ENCODE results near the gene COG2. TPM values are rescaled to one million over a fixed set of nuclear protein-coding genes. Genes with fewer than 3 reads are reported as not detected.

COG2 gene
- total RNA-seq, 1 experiment from 2014 or later: 59.2 TPM

DNA sequence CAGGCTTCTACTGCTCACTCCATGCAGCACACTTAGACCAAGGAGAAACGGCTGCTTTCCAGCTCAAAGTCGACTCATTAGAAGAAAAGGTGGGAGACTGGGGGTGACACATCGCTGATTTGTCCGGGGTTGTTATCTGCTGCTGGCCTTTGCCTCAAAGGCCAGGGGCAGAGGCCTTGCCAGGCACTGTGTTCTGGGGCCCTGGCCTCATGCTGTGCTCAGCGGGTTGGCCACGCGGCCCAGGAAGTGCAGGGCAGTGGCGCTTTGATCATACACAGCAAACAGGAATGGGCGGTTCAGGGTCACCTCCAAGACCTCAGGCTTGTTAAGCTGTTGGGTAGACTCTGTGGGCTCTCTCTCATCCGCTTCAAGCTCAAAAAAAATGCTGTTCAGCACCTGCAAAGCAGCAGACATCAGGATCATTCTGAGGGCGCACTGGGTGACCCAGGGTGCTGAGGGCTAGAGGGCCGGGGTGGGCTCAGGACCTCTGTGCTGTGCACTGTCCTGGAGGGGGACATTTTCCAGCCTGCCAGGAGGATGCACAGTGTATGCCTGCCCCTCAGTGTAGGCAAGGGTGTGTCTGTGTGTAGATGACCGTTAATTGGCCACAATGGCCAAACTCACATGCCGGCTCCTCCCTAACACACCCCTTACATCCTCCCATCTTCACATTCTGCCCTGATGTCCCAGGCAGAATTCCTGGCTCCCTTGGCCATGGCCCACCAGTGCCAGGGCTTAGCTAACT is 60.8 kb downstream of the COG2 start:
- CTCF ChIA-PET: no interaction called here
- no peak overlapping the region for H3K27ac Mint-ChIP-seq (ENCODE audit: unreplicated experiment)
- BruUV-seq (replicated peaks): no TSS peak
- peak; percentile 46 for DNase-seq
- intact Hi-C loops (cut with micrococcal nuclease; ENCODE audit: unreplicated experiment): no loop called here
- H3K36me3 Mint-ChIP-seq (ENCODE audit: insufficient read depth, unreplicated experiment): no peaks in the 10 kb centered on the region
- TF ChIP-seq, protein P1, sequence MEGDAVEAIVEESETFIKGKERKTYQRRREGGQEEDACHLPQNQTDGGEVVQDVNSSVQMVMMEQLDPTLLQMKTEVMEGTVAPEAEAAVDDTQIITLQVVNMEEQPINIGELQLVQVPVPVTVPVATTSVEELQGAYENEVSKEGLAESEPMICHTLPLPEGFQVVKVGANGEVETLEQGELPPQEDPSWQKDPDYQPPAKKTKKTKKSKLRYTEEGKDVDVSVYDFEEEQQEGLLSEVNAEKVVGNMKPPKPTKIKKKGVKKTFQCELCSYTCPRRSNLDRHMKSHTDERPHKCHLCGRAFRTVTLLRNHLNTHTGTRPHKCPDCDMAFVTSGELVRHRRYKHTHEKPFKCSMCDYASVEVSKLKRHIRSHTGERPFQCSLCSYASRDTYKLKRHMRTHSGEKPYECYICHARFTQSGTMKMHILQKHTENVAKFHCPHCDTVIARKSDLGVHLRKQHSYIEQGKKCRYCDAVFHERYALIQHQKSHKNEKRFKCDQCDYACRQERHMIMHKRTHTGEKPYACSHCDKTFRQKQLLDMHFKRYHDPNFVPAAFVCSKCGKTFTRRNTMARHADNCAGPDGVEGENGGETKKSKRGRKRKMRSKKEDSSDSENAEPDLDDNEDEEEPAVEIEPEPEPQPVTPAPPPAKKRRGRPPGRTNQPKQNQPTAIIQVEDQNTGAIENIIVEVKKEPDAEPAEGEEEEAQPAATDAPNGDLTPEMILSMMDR (IDR thresholded peaks at IDR 0.05; ENCODE audit: unreplicated experiment): no peak
- peaks cover 16% of the 10 kb centered on the region for H3K4me1 Mint-ChIP-seq (ENCODE audit: low read depth, unreplicated experiment)
- no peak overlapping the region for H3K4me3 Mint-ChIP-seq (ENCODE audit: low read depth, unreplicated experiment)
- no peaks in the 10 kb centered on the region for H3K9me3 Mint-ChIP-seq (ENCODE audit: low read depth, unreplicated experiment)
- H3K27me3 Mint-ChIP-seq (ENCODE audit: unreplicated experiment): no peaks in the 10 kb centered on the region

DNA sequence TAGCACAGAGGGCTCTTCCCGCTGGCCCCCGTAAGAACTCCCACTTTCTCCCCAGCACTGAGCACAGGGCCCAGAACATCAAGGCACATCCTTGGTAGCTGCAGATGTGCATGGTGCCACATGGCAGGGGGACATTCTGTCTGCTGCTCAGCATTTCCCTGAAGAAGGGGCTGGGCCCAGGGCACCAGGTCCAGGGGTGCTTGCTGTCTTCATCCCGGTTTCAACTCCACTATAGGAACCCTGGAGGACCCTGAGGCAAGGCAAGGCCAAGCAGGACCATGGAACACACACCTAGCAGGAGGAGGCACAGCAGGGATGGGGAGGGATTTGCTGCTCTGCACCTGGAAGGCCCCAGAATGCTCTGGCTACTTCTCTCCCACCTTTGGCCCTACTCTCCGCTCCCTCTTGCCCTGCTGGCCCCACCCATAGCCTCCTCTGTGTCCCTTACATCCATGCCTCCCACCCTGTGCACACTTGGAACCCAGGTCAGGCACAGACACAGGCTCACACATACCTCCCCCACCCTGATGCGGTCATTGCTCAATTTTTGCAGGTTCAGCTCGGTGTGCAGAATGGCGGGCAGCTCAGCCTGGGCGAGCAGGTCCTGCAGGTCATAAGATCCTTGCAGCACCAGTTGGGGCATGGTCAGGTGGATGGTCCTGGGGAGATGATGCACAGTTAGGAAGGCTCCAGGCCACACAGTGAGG is 61.6 kb downstream of the COG2 start:
- peaks cover 23% of the 10 kb centered on the region for H3K4me1 Mint-ChIP-seq (ENCODE audit: low read depth, unreplicated experiment)
- no peaks in the 10 kb centered on the region for H3K9me3 Mint-ChIP-seq (ENCODE audit: low read depth, unreplicated experiment)
- CTCF ChIA-PET: no interaction called here
- TF ChIP-seq, protein P1 (IDR thresholded peaks at IDR 0.05; ENCODE audit: unreplicated experiment): no peak
- no TSS peak for BruUV-seq (replicated peaks)
- peaks cover 5% of the 10 kb centered on the region for H3K36me3 Mint-ChIP-seq (ENCODE audit: insufficient read depth, unreplicated experiment)
- H3K27ac Mint-ChIP-seq (ENCODE audit: unreplicated experiment): no peak overlapping the region
- intact Hi-C loops (cut with micrococcal nuclease; ENCODE audit: unreplicated experiment): no loop called here
- H3K4me3 Mint-ChIP-seq (ENCODE audit: low read depth, unreplicated experiment): no peak overlapping the region
- DNase-seq: no peak
- H3K27me3 Mint-ChIP-seq (ENCODE audit: unreplicated experiment): no peaks in the 10 kb centered on the region

DNA sequence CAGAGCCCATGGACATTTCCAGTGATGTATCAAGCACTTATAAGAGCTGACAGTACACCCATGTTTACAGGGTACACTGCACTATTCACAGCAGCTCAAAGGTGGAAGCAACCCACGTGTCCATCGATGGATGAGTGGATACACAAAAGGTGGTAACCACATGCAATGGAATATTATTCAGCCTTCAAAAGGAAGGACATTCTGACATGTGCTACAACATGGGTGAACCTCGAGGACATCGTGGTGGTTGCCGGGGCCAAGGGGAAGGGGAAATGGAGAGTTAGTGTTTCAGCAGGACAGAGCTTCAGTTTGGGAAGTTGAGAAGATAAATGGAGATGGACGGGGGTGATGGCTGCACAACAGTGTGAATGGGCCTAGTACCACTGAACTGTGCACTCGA is 62.5 kb downstream of the COG2 start:
- Mint-ChIP-seq H3K4me1 (ENCODE audit: low read depth, unreplicated experiment) (peaks cover 28% of the 10 kb centered on the region), H3K27ac (ENCODE audit: unreplicated experiment) (no peak overlapping the region), H3K36me3 (ENCODE audit: insufficient read depth, unreplicated experiment) (peaks cover 7% of the 10 kb centered on the region), H3K27me3 (ENCODE audit: unreplicated experiment) (no peaks in the 10 kb centered on the region), H3K9me3 (ENCODE audit: low read depth, unreplicated experiment) (no peaks in the 10 kb centered on the region), H3K4me3 (ENCODE audit: low read depth, unreplicated experiment) (no peak overlapping the region)
- no peak for DNase-seq
- TF ChIP-seq, protein P1 (IDR thresholded peaks at IDR 0.05; ENCODE audit: unreplicated experiment): no peak
- CTCF ChIA-PET: no interaction called here
- intact Hi-C loops (cut with micrococcal nuclease; ENCODE audit: unreplicated experiment): no loop called here
- no TSS peak for BruUV-seq (replicated peaks)

DNA sequence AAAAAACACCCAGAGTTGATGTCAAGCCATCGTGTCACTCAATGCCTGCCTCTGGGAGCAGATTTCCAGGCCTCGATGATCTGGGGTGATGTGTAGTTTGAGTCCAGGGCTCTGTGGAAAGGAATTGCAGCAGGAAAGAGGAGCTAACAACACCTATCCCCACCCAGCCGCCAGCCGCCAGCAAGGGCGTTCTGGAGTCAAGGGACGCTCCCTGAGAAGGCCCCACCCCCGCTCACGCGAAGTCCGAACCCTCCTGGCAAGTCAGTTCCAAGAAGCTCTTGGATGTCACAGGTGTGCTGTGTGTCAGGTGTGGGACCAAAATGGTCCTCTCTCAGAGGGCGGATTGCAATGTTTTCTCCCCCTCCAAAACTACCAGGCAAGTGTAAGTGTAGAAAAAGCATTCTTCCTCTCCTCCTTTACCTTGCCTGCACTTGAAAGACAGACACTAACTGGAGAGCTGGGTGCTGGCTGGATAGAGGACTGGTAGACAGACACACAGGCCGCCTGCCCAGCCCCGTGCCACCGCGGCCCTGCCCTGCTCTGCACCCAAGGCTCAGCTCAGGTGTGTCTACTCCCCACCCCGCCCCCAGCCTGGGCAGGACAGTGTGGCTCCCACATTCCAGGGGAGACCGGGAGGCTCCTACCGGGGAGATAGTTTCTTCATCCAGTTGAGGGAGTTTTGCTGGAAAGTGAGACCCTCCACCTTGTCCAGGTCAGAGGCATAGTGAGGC is 63.2 kb downstream of the COG2 start:
- CTCF ChIA-PET: no interaction called here
- TF ChIP-seq, protein P1 (IDR thresholded peaks at IDR 0.05; ENCODE audit: unreplicated experiment): no peak
- Mint-ChIP-seq H3K9me3 (ENCODE audit: low read depth, unreplicated experiment) (no peaks in the 10 kb centered on the region), H3K4me1 (ENCODE audit: low read depth, unreplicated experiment) (peaks cover 28% of the 10 kb centered on the region), H3K27me3 (ENCODE audit: unreplicated experiment) (no peaks in the 10 kb centered on the region), H3K27ac (ENCODE audit: unreplicated experiment) (no peak overlapping the region), H3K4me3 (ENCODE audit: low read depth, unreplicated experiment) (no peak overlapping the region), H3K36me3 (ENCODE audit: insufficient read depth, unreplicated experiment) (peaks cover 7% of the 10 kb centered on the region)
- no TSS peak for BruUV-seq (replicated peaks)
- DNase-seq: no peak
- intact Hi-C loops (cut with micrococcal nuclease; ENCODE audit: unreplicated experiment): no loop called here
